Measurements from ENCODE around the gene ZNF764. TPM values are rescaled to one million over a fixed set of nuclear protein-coding genes. Genes with fewer than 3 reads are reported as not detected.

ZNF764 gene
- polyA plus RNA-seq, 1 donor (not counting 4 experiments of a cell fraction or from before 2014, with no cell fraction given) = 1.6 TPM

DNA sequence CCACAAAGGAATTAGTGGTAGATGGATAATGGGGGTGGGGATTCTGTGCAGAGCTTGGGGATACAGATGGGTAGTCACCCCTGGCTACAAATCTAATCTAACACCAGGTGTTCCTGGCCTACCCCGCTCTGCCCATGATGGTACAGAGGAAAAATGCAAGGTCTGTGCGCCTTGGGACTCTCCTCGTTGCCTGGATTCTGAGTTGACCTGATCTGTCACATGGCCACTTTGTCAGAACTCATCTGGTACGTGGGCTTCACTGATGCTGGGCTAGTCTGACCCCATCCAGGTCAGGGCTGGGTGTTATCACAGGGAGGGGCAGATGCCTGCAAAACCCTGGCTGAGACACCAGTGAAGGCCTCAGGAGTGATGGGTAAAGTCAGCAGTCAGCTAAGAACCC, 5.2 kb downstream of the ZNF764 start:
- DNase-seq (ENCODE audit: low read depth, low spot score) = no peak
- Histone ChIP-seq H3K4me1 (ENCODE audit: control insufficient read depth, extremely low read depth, insufficient read depth, low read length) (peaks cover 7% of the 10 kb centered on the region), H3K27me3 (ENCODE audit: control insufficient read depth, extremely low read depth, insufficient read depth, low read length) (no peaks in the 10 kb centered on the region), H3K36me3 (ENCODE audit: control insufficient read depth in 2 of 2, extremely low read depth in 1 of 2, insufficient read depth in 2 of 2, low read length in 2 of 2) (peaks cover 0 to 8% of the 10 kb centered on the region in 2 experiments), H4K20me1 (ENCODE audit: control insufficient read depth, extremely low read depth, insufficient read depth, low read length) (no peaks in the 10 kb centered on the region), H3K4me3 (ENCODE audit: control insufficient read depth in 2 of 3, extremely low read depth in 1 of 3, insufficient read depth in 2 of 3, low read depth in 1 of 3, low read length in 3 of 3) (no peak overlapping the region), H2AFZ (ENCODE audit: control insufficient read depth, low read length) (no peak overlapping the region), H3K79me2 (ENCODE audit: control insufficient read depth, insufficient read depth, low read length) (peaks cover 18% of the 10 kb centered on the region), H3K9ac (ENCODE audit: control insufficient read depth, extremely low read depth, insufficient read depth, low read length) (no peak overlapping the region), H3K9me1 (ENCODE audit: control insufficient read depth, extremely low read depth, insufficient read depth, low read length) (no peaks in the 10 kb centered on the region), H3K4me2 (ENCODE audit: control insufficient read depth, extremely low read depth, insufficient read depth, low read depth, low read length) (no peak overlapping the region), H3K9me3 (ENCODE audit: control insufficient read depth, low read depth, low read length) (no peaks in the 10 kb centered on the region), H3K27ac (ENCODE audit: control insufficient read depth, insufficient read depth, low read length) (no peak overlapping the region)
- dilution Hi-C loops (cut with MboI; ENCODE audit: extremely low pct_ligation_motif_present, low sequenced_read_pairs) = no loop called here
- no peak for FAIRE-seq
- TF ChIP-seq EZH2 (IDR thresholded peaks at IDR 0.05; ENCODE audit: low read length) = no peak

DNA sequence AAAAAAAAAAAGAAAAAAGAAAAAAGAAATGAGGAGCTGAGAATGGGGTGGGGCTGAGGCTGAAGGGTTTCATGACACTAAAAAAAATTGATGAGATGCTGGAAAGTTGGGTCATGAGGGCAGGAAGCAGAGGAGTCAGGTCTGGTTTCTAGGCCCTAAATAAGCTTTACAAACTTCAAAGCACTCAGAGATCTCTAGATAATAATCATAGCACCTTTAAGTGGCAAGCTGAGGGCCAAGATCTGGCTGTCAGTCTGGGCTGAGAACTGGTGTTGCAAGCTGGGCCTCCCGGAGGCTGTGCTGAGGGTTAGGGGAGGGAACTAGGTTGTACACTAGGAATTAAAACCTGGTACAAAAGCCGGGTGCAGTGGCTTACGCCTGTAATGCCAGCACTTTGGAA, 6.4 kb downstream of the ZNF764 start:
- DNase-seq (ENCODE audit: low read depth, low spot score) (no peak), FAIRE-seq (no peak)
- Histone ChIP-seq H3K4me2 (ENCODE audit: control insufficient read depth, extremely low read depth, insufficient read depth, low read depth, low read length) (no peak overlapping the region), H3K4me3 (ENCODE audit: control insufficient read depth in 2 of 3, extremely low read depth in 1 of 3, insufficient read depth in 2 of 3, low read depth in 1 of 3, low read length in 3 of 3) (no peak overlapping the region), H3K36me3 (ENCODE audit: control insufficient read depth in 2 of 2, extremely low read depth in 1 of 2, insufficient read depth in 2 of 2, low read length in 2 of 2) (peaks cover 0 to 8% of the 10 kb centered on the region in 2 experiments), H3K9ac (ENCODE audit: control insufficient read depth, extremely low read depth, insufficient read depth, low read length) (no peak overlapping the region), H2AFZ (ENCODE audit: control insufficient read depth, low read length) (no peak overlapping the region), H3K27ac (ENCODE audit: control insufficient read depth, insufficient read depth, low read length) (no peak overlapping the region), H3K79me2 (ENCODE audit: control insufficient read depth, insufficient read depth, low read length) (peaks cover 10% of the 10 kb centered on the region), H3K4me1 (ENCODE audit: control insufficient read depth, extremely low read depth, insufficient read depth, low read length) (peaks cover 5% of the 10 kb centered on the region), H3K9me1 (ENCODE audit: control insufficient read depth, extremely low read depth, insufficient read depth, low read length) (no peaks in the 10 kb centered on the region), H4K20me1 (ENCODE audit: control insufficient read depth, extremely low read depth, insufficient read depth, low read length) (no peaks in the 10 kb centered on the region), H3K9me3 (ENCODE audit: control insufficient read depth, low read depth, low read length) (no peaks in the 10 kb centered on the region), H3K27me3 (ENCODE audit: control insufficient read depth, extremely low read depth, insufficient read depth, low read length) (no peaks in the 10 kb centered on the region)
- dilution Hi-C loops (cut with MboI; ENCODE audit: extremely low pct_ligation_motif_present, low sequenced_read_pairs) = no loop called here
- TF ChIP-seq, protein P1, sequence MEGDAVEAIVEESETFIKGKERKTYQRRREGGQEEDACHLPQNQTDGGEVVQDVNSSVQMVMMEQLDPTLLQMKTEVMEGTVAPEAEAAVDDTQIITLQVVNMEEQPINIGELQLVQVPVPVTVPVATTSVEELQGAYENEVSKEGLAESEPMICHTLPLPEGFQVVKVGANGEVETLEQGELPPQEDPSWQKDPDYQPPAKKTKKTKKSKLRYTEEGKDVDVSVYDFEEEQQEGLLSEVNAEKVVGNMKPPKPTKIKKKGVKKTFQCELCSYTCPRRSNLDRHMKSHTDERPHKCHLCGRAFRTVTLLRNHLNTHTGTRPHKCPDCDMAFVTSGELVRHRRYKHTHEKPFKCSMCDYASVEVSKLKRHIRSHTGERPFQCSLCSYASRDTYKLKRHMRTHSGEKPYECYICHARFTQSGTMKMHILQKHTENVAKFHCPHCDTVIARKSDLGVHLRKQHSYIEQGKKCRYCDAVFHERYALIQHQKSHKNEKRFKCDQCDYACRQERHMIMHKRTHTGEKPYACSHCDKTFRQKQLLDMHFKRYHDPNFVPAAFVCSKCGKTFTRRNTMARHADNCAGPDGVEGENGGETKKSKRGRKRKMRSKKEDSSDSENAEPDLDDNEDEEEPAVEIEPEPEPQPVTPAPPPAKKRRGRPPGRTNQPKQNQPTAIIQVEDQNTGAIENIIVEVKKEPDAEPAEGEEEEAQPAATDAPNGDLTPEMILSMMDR (optimal IDR thresholded peaks at IDR 0.05 in 1 of 3, IDR thresholded peaks at IDR 0.05 in 1 of 3, conservative IDR thresholded peaks at IDR 0.05 in 1 of 3; ENCODE audit: extremely low read depth in 1 of 3, insufficient read depth in 2 of 3, low read length in 3 of 3) = no peak
- no peak for TF ChIP-seq EZH2 (IDR thresholded peaks at IDR 0.05; ENCODE audit: low read length)
